ENCODE measurements around the gene SKIC3. TPM values are rescaled to one million over a fixed set of nuclear protein-coding genes. Genes with fewer than 3 reads are reported as not detected.

SKIC3 gene
- polyA plus RNA-seq, 1 donor, result 76.2 TPM

GRCh38 chr5:95565280-95565920, 10.6 kb upstream of the SKIC3 start:
- Histone ChIP-seq H3K4me1 (ENCODE audit: control insufficient read depth, insufficient read depth, low read length) (no peaks in the 10 kb centered on the region), H3K27ac (ENCODE audit: low read length) (no peak overlapping the region), H3K27me3 (ENCODE audit: control insufficient read depth, insufficient read depth, low read length) (no peaks in the 10 kb centered on the region), H3K4me3 (ENCODE audit: low read length) (no peak overlapping the region), H3K9me3 (ENCODE audit: control insufficient read depth, low read depth, low read length) (no peaks in the 10 kb centered on the region), H3K36me3 (ENCODE audit: control insufficient read depth, insufficient read depth, low read length) (peaks cover 13% of the 10 kb centered on the region)
- DNase-seq, result no peak
- 96% methylated on average over 3 of the region's 4 CpGs for WGBS (ENCODE audit: insufficient coverage, low lambda C conversion rate)

GRCh38 chr5:95564450-95564849, 9.7 kb upstream of the SKIC3 start:
- Histone ChIP-seq H3K4me1 (ENCODE audit: control insufficient read depth, insufficient read depth, low read length) (no peaks in the 10 kb centered on the region), H3K27ac (ENCODE audit: low read length) (no peak overlapping the region), H3K9me3 (ENCODE audit: control insufficient read depth, low read depth, low read length) (no peaks in the 10 kb centered on the region), H3K4me3 (ENCODE audit: low read length) (no peak overlapping the region), H3K36me3 (ENCODE audit: control insufficient read depth, insufficient read depth, low read length) (peaks cover 13% of the 10 kb centered on the region), H3K27me3 (ENCODE audit: control insufficient read depth, insufficient read depth, low read length) (no peaks in the 10 kb centered on the region)
- no peak for DNase-seq
- 93% methylated on average over 4 of the region's 4 CpGs for WGBS (ENCODE audit: insufficient coverage, low lambda C conversion rate)

GRCh38 chr5:95563367-95563766, 8.6 kb upstream of the SKIC3 start:
- H3K27ac ChIP-seq (ENCODE audit: low read length), result no peak overlapping the region
- peaks cover 7% of the 10 kb centered on the region for H3K36me3 ChIP-seq (ENCODE audit: control insufficient read depth, insufficient read depth, low read length)
- no peak for DNase-seq
- no peaks in the 10 kb centered on the region for H3K4me1 ChIP-seq (ENCODE audit: control insufficient read depth, insufficient read depth, low read length)
- no peaks in the 10 kb centered on the region for H3K27me3 ChIP-seq (ENCODE audit: control insufficient read depth, insufficient read depth, low read length)
- no peak overlapping the region for H3K4me3 ChIP-seq (ENCODE audit: low read length)
- WGBS (ENCODE audit: insufficient coverage, low lambda C conversion rate), result 79% methylated on average over 3 of the region's 5 CpGs
- no peaks in the 10 kb centered on the region for H3K9me3 ChIP-seq (ENCODE audit: control insufficient read depth, low read depth, low read length)

GRCh38 chr5:95562282-95562681, 7.5 kb upstream of the SKIC3 start:
- Histone ChIP-seq H3K36me3 (ENCODE audit: control insufficient read depth, insufficient read depth, low read length) (no peaks in the 10 kb centered on the region), H3K9me3 (ENCODE audit: control insufficient read depth, low read depth, low read length) (no peaks in the 10 kb centered on the region), H3K27me3 (ENCODE audit: control insufficient read depth, insufficient read depth, low read length) (no peaks in the 10 kb centered on the region), H3K27ac (ENCODE audit: low read length) (no peak overlapping the region), H3K4me1 (ENCODE audit: control insufficient read depth, insufficient read depth, low read length) (no peaks in the 10 kb centered on the region), H3K4me3 (ENCODE audit: low read length) (no peak overlapping the region)
- WGBS (ENCODE audit: insufficient coverage, low lambda C conversion rate), result 100% methylated on average over 1 of the region's 1 CpG
- DNase-seq, result no peak

GRCh38 chr5:95557841-95558240, 3.1 kb upstream of the SKIC3 start:
- Histone ChIP-seq H3K36me3 (ENCODE audit: control insufficient read depth, insufficient read depth, low read length) (peaks cover 2% of the 10 kb centered on the region), H3K27ac (ENCODE audit: low read length) (no peak overlapping the region), H3K27me3 (ENCODE audit: control insufficient read depth, insufficient read depth, low read length) (no peaks in the 10 kb centered on the region), H3K4me1 (ENCODE audit: control insufficient read depth, insufficient read depth, low read length) (peaks cover 3% of the 10 kb centered on the region), H3K4me3 (ENCODE audit: low read length) (no peak overlapping the region), H3K9me3 (ENCODE audit: control insufficient read depth, low read depth, low read length) (no peaks in the 10 kb centered on the region)
- no peak for DNase-seq
- WGBS (ENCODE audit: insufficient coverage, low lambda C conversion rate), result no CpG with 5 or more reads among the region's 2 CpGs

DNA sequence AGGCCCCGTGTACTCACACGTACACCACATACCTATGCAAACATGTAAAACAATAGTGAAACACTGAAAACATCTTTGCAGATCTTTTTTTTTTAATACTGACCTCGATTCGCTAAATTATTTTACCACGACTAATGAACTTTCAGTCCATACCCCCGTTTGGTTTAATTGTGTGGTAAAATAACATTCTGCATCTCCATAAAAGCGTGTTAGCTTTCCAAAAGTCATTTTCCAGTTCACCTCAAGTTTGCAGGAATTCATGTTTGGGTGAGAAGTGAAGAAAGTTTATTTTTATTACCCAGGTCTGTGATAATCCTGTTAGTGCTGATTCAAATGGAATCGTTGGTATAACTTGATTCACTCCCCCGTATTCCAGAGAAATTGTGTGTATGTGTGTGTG, 776 bp upstream of the SKIC3 start:
- Histone ChIP-seq H3K27ac (ENCODE audit: low read length) (peak overlapping the region; percentile 98), H3K4me3 (ENCODE audit: low read length) (peak overlapping the region; percentile 74), H3K36me3 (ENCODE audit: control insufficient read depth, insufficient read depth, low read length) (peaks cover 7% of the 10 kb centered on the region), H3K27me3 (ENCODE audit: control insufficient read depth, insufficient read depth, low read length) (no peaks in the 10 kb centered on the region), H3K4me1 (ENCODE audit: control insufficient read depth, insufficient read depth, low read length) (peaks cover 3% of the 10 kb centered on the region), H3K9me3 (ENCODE audit: control insufficient read depth, low read depth, low read length) (no peaks in the 10 kb centered on the region)
- no peak for DNase-seq
- WGBS (ENCODE audit: insufficient coverage, low lambda C conversion rate), result no CpG with 5 or more reads among the region's 9 CpGs

DNA sequence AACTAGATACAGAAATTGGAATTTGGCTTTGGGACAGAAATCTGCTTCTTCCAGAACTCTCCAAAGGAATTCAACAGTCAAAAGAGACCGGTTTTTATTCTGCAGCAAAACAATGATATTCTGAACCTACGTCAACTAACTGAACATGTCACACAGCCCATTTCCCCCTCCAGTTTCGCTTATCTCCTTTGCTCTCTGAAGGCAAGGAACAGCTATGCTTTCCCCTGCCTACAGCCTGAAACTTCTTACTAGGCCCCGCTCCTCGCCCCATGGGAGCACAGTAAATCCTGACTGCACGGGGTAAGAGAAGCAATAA, 488 bp downstream of the SKIC3 start:
- Histone ChIP-seq H3K27ac (ENCODE audit: low read length) (peak overlapping the region; percentile 98), H3K27me3 (ENCODE audit: control insufficient read depth, insufficient read depth, low read length) (no peaks in the 10 kb centered on the region), H3K9me3 (ENCODE audit: control insufficient read depth, low read depth, low read length) (no peaks in the 10 kb centered on the region), H3K36me3 (ENCODE audit: control insufficient read depth, insufficient read depth, low read length) (peaks cover 7% of the 10 kb centered on the region), H3K4me3 (ENCODE audit: low read length) (peak overlapping the region; percentile 74), H3K4me1 (ENCODE audit: control insufficient read depth, insufficient read depth, low read length) (peaks cover 3% of the 10 kb centered on the region)
- DNase-seq, result no peak
- WGBS (ENCODE audit: insufficient coverage, low lambda C conversion rate), result no CpG with 5 or more reads among the region's 6 CpGs

DNA sequence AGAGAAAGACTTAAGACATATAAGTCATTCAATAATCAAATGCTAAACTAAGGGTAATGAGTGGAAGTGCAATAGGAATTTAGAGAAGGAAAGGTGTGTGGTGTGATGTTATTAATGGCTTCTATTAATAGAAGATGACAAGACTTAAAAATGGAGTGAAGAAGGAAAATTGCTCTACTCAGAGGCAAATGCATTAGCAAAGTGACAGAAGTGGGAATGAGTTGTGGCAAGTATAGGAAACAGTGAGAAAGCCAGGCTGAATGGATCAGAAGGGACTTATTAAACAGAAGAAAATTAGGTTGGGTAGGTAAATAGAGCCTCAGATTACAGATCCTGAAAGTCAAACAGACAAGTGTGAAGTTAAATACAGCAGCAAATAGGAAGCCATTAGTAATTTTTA, 5.7 kb downstream of the SKIC3 start:
- H3K27me3 ChIP-seq (ENCODE audit: control insufficient read depth, insufficient read depth, low read length), result no peaks in the 10 kb centered on the region
- DNase-seq, result no peak
- H3K4me3 ChIP-seq (ENCODE audit: low read length), result no peak overlapping the region
- H3K9me3 ChIP-seq (ENCODE audit: control insufficient read depth, low read depth, low read length), result no peaks in the 10 kb centered on the region
- peaks cover 34% of the 10 kb centered on the region for H3K36me3 ChIP-seq (ENCODE audit: control insufficient read depth, insufficient read depth, low read length)
- no peak overlapping the region for H3K27ac ChIP-seq (ENCODE audit: low read length)
- peaks cover 3% of the 10 kb centered on the region for H3K4me1 ChIP-seq (ENCODE audit: control insufficient read depth, insufficient read depth, low read length)

DNA sequence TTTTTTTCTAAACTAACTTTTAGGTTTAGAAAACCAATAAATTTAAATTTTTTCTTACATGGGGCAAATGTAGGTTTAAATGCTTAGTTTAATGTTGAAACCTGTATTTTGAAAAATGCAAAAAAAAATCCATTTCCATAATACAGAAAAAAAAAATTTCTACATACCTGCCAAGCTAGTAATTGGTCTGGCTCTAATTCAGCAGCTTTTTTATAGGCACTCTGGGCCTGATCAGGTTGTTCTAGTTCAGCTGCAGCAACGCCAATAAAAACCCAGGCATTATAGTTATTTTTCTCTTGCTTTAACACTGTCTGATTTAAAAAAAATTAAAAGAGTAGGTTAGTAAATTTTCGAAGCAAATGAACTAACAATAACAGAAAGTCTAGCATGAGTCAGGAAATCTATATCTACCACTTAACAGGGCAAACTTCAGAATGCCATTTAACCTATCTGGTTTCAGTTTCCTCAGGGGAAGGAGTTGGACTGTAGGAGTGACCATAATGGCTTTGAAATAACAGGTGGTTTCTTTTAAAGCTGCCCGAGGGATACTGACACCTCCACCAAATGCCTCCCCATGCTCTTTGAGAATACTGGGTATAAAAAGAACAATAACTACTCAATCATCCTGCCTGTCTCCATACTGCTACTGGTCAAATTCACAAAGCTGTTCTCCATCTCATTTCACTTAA, 11.6 kb downstream of the SKIC3 start:
- H3K27me3 ChIP-seq (ENCODE audit: control insufficient read depth, insufficient read depth, low read length), result no peaks in the 10 kb centered on the region
- no peaks in the 10 kb centered on the region for H3K9me3 ChIP-seq (ENCODE audit: control insufficient read depth, low read depth, low read length)
- DNase-seq, result peak; percentile 35 to 65
- whole genome bisulfite sequencing (ENCODE audit: insufficient coverage, low lambda C conversion rate), result no CpG with 5 or more reads among the region's 3 CpGs
- peaks cover 41% of the 10 kb centered on the region for H3K36me3 ChIP-seq (ENCODE audit: control insufficient read depth, insufficient read depth, low read length)
- H3K27ac ChIP-seq (ENCODE audit: low read length), result peak overlapping the region; percentile 79
- no peak overlapping the region for H3K4me3 ChIP-seq (ENCODE audit: low read length)
- no peaks in the 10 kb centered on the region for H3K4me1 ChIP-seq (ENCODE audit: control insufficient read depth, insufficient read depth, low read length)

- WGBS (ENCODE audit: insufficient coverage, low lambda C conversion rate), result 100% methylated on average over 1 of the region's 2 CpGs
- Histone ChIP-seq H3K27ac (ENCODE audit: low read length) (no peak overlapping the region), H3K4me1 (ENCODE audit: control insufficient read depth, insufficient read depth, low read length) (no peaks in the 10 kb centered on the region), H3K27me3 (ENCODE audit: control insufficient read depth, insufficient read depth, low read length) (no peaks in the 10 kb centered on the region), H3K36me3 (ENCODE audit: control insufficient read depth, insufficient read depth, low read length) (peaks cover 37% of the 10 kb centered on the region), H3K4me3 (ENCODE audit: low read length) (no peak overlapping the region), H3K9me3 (ENCODE audit: control insufficient read depth, low read depth, low read length) (no peaks in the 10 kb centered on the region)
- DNase-seq, result no peak
Observed at GRCh38 chr5:95537501-95537900, 17.3 kb downstream of the SKIC3 start.

- Histone ChIP-seq H3K27ac (ENCODE audit: low read length) (no peak overlapping the region), H3K9me3 (ENCODE audit: control insufficient read depth, low read depth, low read length) (no peaks in the 10 kb centered on the region), H3K27me3 (ENCODE audit: control insufficient read depth, insufficient read depth, low read length) (no peaks in the 10 kb centered on the region), H3K4me1 (ENCODE audit: control insufficient read depth, insufficient read depth, low read length) (no peaks in the 10 kb centered on the region), H3K36me3 (ENCODE audit: control insufficient read depth, insufficient read depth, low read length) (peaks cover 44% of the 10 kb centered on the region), H3K4me3 (ENCODE audit: low read length) (no peak overlapping the region)
- no peak for DNase-seq
Observed at GRCh38 chr5:95533761-95534160, 21.0 kb downstream of the SKIC3 start.

Data from large intestine (tissue), 3 donors.